Measurements from ENCODE around the gene PBX1.

The PBX1 gene

GRCh38 chr1:164672588-164672987, 113.6 kb downstream of the PBX1 start:
- no peak for DNase-seq

GRCh38 chr1:164673584-164674214, 114.7 kb downstream of the PBX1 start:
- DNase-seq: no peak

DNA sequence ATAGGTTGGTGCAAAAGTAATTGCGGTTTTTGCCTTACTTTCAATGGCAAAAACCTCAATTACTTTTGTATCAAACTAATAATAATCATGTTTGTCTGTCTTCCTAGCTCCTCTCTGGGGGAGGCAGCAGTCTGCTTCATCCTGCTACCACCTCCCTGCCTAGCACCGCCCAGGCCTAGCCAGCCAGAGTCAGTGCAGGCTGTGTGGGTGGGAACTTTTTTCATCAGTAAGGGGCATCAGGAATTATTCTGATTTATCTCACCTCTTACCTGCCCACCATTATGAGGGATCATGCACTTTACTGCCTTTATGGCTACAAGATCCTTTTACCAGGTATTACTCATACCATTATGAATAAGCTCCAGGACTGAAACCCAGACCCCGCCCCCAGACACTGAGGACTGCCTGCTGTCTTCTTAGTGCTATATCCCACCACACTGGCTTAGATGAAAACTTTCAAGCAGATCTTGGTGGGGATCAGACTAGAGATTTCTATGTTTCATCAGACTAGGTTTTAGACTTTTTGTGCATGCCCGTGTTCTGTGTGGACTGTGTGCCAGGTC, 116.4 kb downstream of the PBX1 start:
- no peak for DNase-seq

DNA sequence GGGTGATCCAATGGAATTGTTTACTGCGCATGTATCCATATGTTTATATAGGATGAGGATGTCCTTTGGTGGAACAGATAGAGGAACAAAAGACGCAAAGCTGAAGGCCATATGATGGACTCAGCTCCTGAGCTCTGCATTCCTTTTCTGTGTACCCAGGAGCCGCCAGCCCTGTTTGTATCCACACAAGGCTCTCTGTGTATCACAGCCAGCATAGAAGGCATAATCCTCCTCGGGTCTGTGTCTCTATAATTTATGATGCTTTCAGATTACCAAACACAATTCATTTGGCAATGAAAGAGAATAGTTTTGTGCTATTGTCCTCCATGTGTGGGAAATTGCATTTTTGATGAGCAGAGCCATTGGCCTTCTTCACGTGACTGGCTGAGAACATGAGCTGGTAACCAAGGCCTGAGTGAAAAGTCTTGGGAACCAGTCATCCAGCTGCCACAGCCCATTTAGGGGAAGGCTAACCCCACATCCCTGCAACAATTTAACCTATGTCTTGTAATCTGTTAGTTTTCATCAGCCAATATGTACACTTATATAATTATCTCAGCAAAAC, 119.2 kb downstream of the PBX1 start:
- no peak for DNase-seq

- DNase-seq: no peak
Observed at GRCh38 chr1:164682570-164682969, 123.6 kb downstream of the PBX1 start.

- no peak for DNase-seq
Observed at GRCh38 chr1:164683235-164683634, 124.3 kb downstream of the PBX1 start.

GRCh38 chr1:164685266-164686035, 126.5 kb downstream of the PBX1 start:
- no peak for DNase-seq

GRCh38 chr1:164687777-164688176, 128.8 kb downstream of the PBX1 start:
- DNase-seq: no peak

GRCh38 chr1:164688791-164689190, 129.8 kb downstream of the PBX1 start:
- no peak for DNase-seq

DNA sequence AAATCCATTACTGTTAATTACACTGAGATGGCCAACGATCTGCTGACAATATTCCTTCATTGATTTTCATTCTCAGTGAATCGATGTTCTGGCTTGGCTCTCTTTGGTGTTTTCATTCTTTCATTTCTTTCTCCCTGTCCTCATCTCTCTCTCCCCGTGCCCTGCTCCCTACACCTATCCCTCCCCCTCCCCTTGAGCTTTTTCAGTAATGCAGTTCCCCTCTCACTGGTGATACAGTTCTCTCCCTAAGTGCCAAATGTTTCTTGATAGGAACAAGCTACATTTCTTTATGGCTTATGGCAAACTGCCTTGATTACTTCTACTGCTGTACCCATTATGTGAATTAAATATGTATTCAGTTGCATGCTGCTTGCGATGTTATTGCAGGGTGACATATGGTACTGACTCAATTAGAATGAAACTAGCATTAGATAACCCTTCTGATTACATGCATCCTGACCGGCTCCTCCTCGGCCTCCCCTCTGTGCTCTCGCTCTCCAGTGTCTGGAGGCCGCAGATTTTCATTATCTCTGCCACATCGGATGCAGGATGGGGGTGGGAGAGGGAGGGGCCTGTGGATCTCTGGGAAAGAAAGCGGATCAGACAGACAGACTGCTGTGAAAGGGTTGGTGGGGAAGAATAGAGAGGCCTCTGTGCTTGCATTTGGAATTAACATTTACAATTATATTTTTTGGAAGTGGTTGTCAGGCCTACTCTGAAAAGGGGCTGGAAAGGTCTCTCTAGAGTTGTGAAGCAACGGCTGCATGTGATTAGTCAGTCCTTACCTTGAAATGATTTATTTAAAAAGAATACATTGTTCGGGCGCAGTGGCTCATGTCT, 130.9 kb downstream of the PBX1 start:
- DNase-seq: no peak

DNA sequence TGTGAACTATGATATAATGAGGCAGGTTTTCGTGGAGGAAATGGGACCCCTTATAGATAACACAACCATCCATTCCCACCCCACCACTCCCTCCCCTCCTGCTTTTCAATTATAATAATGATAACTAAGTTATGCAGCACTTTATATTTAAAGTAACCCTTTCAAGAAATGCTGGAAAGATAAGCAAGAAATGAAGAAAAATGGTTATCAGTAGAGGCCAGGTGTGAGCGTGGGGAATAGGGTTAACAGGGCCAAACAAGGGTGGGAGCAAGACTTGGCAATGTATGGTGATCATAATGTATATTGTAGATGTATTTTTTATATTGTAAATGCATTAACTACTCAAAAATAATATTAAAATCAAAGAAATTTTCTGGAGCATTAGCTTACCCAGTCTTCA, 133.4 kb downstream of the PBX1 start:
- no peak for DNase-seq

DNA sequence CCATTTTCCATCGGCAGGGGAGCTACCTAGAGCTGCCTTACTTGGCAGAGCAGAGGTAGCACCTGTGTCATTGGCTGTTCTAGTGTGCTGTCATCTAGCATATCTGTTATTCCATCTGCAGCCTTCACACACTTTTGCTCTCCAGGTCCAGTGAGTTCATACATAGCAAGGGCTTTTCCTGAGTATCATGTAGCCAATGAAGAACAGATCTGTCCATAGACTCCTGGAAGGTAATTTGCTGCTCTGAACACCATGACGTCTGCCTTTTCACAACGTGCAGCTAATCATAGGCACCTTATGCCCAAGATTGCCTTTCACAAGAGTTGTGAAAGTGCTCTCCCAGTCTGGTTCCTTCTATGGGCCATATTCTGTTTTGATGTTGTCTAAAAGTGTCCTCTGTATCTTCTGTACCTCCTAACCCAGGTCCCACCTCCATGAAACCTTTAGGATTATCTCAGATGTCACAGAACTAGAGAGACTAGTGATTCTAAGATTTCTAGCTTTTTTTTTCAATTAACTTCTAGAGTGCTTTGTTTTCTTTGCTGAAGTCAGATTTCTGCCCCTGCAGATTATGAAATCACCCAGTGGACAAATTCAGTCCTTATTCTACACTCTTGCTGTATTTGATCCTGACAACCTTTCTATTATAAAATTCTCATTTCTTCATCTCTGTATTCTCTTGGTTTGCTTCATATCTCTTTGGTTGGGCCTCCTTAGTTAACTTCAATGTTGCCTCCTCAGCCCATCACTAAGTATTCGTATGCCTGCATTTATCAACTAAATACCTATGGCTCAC, 134.8 kb downstream of the PBX1 start:
- no peak for DNase-seq

- no peak for DNase-seq
Observed at GRCh38 chr1:164694505-164694904, 135.5 kb downstream of the PBX1 start.

DNA sequence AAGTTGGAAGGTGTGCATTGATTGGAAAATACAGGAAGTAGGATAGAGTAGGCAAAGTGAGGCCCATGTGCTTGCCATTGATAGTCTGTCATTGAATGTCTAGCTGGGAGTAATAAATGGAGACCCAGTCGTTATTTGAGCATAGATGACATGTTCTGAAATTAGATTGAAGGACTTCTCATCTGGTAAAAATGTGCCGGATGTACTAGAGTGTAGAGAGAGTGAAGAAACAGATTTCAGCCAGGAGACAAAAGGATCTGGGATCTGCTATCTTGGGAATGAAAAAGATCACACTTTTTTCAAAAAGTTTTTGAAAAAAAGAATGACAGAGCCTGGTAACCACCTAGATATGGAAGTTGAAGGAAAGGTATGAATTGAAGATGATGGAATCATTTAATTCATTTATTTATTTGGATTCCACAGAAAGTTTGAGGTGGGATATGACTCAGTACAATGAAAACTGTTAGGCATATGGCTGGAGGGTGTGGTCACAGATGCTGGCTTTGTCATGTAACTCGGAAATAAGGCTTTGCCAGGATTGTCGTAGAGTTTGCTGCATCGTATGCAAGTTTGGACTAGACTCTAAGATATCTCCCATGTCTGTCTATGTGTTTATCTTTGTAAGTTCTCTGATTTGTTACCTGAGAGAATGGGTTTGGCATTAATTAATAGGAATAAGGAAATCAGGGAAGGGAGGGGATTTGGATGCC, 137.1 kb downstream of the PBX1 start:
- DNase-seq: no peak

DNA sequence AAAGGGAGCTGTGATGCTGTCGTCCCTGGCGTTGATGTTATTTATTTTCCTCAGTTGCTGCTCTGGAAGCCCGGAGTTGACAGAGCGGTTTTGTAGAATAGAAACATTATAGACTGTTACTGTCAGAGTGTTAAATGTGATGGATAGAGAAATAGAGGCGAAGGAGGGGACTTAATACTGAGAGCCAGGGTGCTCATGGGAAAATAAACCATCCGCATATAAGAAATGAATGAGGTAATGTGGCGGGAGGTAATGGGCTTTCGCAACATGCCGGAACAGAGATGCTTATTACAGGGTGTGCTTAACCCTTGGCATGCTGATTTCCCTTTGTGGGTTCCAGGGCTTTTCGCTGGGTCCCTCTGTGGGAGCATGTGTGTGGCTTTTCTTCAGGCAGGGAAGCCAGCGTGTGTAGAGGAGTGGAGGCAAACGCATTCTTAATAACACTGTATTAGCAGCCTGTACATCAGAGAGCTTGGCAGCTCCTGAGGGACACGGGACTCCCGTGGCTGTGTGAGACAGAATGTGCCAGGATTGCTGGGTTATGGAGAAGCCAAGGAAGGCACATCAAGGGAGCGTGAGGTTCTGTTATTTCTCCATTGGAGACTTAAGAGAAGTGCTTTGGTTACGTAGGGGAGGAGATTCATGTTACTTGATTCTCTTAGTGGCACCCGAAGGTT, 141.0 kb downstream of the PBX1 start:
- no peak for DNase-seq

DNA sequence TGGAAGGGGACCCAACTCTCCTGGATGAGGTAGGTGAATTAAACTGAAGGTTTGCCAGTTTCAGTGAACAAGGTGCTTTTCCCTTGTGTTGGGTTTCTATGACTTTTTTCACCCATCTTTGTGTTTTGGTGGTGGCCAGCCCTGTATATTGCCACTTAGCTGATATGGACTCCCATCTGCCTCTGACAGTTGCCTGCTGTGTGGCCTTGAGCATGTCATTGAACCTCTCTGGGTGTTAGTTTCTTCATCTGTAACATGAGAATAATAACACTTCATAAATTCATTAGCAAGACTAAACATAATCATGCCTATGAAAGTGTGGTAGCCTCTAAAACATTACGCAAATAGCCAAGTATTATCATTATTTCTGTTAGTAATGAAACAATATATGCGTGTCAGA, 141.7 kb downstream of the PBX1 start:
- no peak for DNase-seq

DNA sequence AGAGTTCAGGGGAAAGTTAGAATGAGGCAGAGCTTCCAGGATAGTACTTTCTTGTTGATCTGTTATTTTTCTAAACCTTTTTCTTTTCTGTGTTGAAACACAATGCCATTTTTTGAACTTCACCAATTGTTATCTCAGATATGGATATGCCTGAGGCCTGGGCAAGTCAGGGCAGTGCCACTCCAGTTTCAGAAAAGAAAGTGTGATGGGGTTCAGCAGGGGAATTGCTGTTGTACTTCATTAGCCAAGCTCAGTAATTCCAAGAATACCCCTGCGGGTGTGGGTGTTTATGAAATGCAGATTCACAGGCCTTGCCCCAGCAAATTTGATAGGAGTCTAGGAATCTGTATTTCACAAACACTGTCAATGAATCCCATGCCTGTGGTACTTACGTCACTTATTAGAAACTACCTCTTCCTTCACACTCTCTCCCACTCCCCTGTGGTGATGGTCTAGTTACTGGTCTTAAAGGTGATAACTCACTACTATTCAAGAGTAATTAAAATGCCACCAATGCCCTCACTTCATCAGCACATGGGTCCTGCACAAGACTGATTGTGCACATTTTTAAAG, 142.3 kb downstream of the PBX1 start:
- DNase-seq: no peak

- no peak for DNase-seq
Observed at GRCh38 chr1:164702216-164702615, 143.2 kb downstream of the PBX1 start.

GRCh38 chr1:164702664-164703063, 143.7 kb downstream of the PBX1 start:
- no peak for DNase-seq

- no peak for DNase-seq
Observed at GRCh38 chr1:164703463-164703862, 144.5 kb downstream of the PBX1 start.

DNA sequence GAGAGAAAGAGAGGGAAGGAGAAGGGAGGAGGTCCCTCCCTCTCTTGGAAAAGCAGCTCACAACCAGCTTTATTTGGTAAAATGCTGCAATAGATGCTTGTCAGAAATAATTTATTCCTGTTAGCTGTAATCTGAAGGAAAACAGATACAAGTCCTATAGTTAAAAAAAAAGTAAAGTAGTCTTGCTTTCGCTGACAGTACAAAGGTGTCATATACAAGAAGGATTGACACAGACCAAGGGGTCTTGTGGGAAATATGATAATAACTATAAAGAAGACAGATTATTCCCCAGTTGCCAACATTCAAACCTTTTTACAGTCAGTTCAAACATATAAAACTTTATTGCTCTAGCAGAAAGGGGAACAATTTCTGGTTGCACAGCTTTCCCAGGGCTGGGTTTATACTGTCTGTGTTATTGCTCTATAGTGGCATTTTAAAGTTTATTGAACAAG, 145.0 kb downstream of the PBX1 start:
- no peak for DNase-seq
